ENCODE results near the gene CRYBG3. TPM values are rescaled to one million over a fixed set of nuclear protein-coding genes. Genes with fewer than 3 reads are reported as not detected.

Gene CRYBG3
- total and polyA plus RNA-seq, 2 of the 13 experiments (the other 11 are each of a cell fraction or from before 2014, with no cell fraction given), result 3.8 to 15.9 TPM

- TF ChIP-seq ZBTB49 (CRISPR knock-in tag; IDR thresholded peaks at IDR 0.05; ENCODE audit: borderline replicate concordance) (no peak), FOXA1 (IDR thresholded peaks at IDR 0.05) (no peak), FOXA1 (CRISPR knock-in tag; IDR thresholded peaks at IDR 0.05) (no peak), ZNF75D (CRISPR knock-in tag; IDR thresholded peaks at IDR 0.05; ENCODE audit: borderline replicate concordance) (no peak), CENPT (CRISPR knock-in tag; IDR thresholded peaks at IDR 0.05; ENCODE audit: low read depth) (no peak)
Measured at GRCh38 chr3:97815149-97815917, 6.5 kb upstream of the CRYBG3 start (continued).

- POLR2A ChIA-PET, result no interaction called here
Measured at GRCh38 chr3:97816811-97817210, 5.0 kb upstream of the CRYBG3 start.

More at GRCh38 chr3:97816811-97817210, 5.0 kb upstream of the CRYBG3 start:
- Histone ChIP-seq H2AFZ (ENCODE audit: low read length) (no peak overlapping the region), H3K27ac (ENCODE audit: extremely low read length, insufficient read depth, low read length) (no peak overlapping the region), H3K9me3 (ENCODE audit: low read length) (no peaks in the 10 kb centered on the region), H3K36me3 (replicated peaks in 1 of 2; ENCODE audit: control insufficient read depth in 1 of 2, insufficient read depth in 2 of 2, low read length in 2 of 2) (no peaks in the 10 kb centered on the region), H4K20me1 (ENCODE audit: insufficient read depth, low read length) (no peaks in the 10 kb centered on the region), H3K9ac (ENCODE audit: insufficient read depth, low read depth, low read length) (no peak overlapping the region), H3K4me3 (replicated peaks in 1 of 3; ENCODE audit: insufficient read depth in 1 of 3, low read depth in 2 of 3, low read length in 3 of 3) (no peak overlapping the region), H3K4me1 (ENCODE audit: insufficient read depth, low read length) (peaks cover 8% of the 10 kb centered on the region), H3K27me3 (ENCODE audit: control insufficient read depth in 1 of 2, insufficient read depth in 2 of 2, low read length in 2 of 2) (peaks cover 2 to 11% of the 10 kb centered on the region in 2 experiments; a peak in 3 of 5 replicates), H3K79me2 (ENCODE audit: insufficient read depth, low read length) (no peaks in the 10 kb centered on the region), H3K4me2 (ENCODE audit: low read depth, low read length) (no peak overlapping the region)
- WGBS (ENCODE audit: low lambda C conversion rate), result 3% methylated on average over 2 of the region's 2 CpGs
- in situ Hi-C loops (cut with HindIII; ENCODE audit: extremely low pct_ligation_motif_present, low pct_unique_long_range_greater_than_20kb), result no loop called here
- no peak for DNase-seq (ENCODE audit: low spot score)
- FAIRE-seq, result no peak
- ATAC-seq, result no peak
- intact Hi-C loops (cut with micrococcal nuclease; ENCODE audit: unreplicated experiment), result no loop called here
- CTCF ChIA-PET (ENCODE audit: low intra/inter-chr PET ratio, low total read pairs), result no interaction called here
- no TSS peak for BruUV-seq (replicated peaks)
- TF ChIP-seq RFXANK (CRISPR knock-in tag; IDR thresholded peaks at IDR 0.05), result no peak
- TF ChIP-seq ZBTB49 (CRISPR knock-in tag; IDR thresholded peaks at IDR 0.05; ENCODE audit: borderline replicate concordance), result no peak
- TF ChIP-seq ELF1 (CRISPR knock-in tag; IDR thresholded peaks at IDR 0.05), result no peak
- TF ChIP-seq ZNF101 (CRISPR knock-in tag; IDR thresholded peaks at IDR 0.05; ENCODE audit: borderline replicate concordance, low read depth), result no peak
- no peak for TF ChIP-seq THYN1 (CRISPR knock-in tag; IDR thresholded peaks at IDR 0.05; ENCODE audit: borderline replicate concordance, low read depth)
- no peak for TF ChIP-seq ZKSCAN8 (CRISPR knock-in tag; IDR thresholded peaks at IDR 0.05; ENCODE audit: borderline replicate concordance)
- TF ChIP-seq ARNT (IDR thresholded peaks at IDR 0.05), result no peak
- no peak for TF ChIP-seq HNF4A (CRISPR knock-in tag; IDR thresholded peaks at IDR 0.05)
- TF ChIP-seq ZNF329 (CRISPR knock-in tag; IDR thresholded peaks at IDR 0.05; ENCODE audit: low read depth), result no peak
- TF ChIP-seq GATAD1 (CRISPR knock-in tag; IDR thresholded peaks at IDR 0.05), result no peak
- no peak for TF ChIP-seq ZBTB20 (CRISPR knock-in tag; IDR thresholded peaks at IDR 0.05; ENCODE audit: borderline replicate concordance, low read depth)
- TF ChIP-seq TBL1XR1 (IDR thresholded peaks at IDR 0.05; ENCODE audit: borderline replicate concordance, low read length, partially characterized antibody), result no peak
- no peak for TF ChIP-seq ZNF280B (CRISPR knock-in tag; IDR thresholded peaks at IDR 0.05; ENCODE audit: borderline replicate concordance)
